Transverse colon (tissue), 3 donors: ENCODE data around the gene PPP1R9B.

ENCODE experiments used
- EP300 ChIP-seq: sonication (generic); formaldehyde crosslinking; IDR thresholded peaks from one replicate; pipeline ENCODE4 v1.6.1; 2017; ENCODE audit warnings: antibody characterized with exemption, low read depth
- POLR2A ChIP-seq: fragments of 450-650 bp; IDR thresholded peaks from one replicate; pipeline ENCODE4 v1.6.1; 2016; ENCODE audit warnings: antibody characterized with exemption, mild to moderate bottlenecking, moderate library complexity
- TF ChIP-seq, protein P1 (sequence below), 5 experiments: fragments of 200-600 bp in 3 of 5; fragments of 450-650 bp in 2 of 5; sonication (generic) in 3 of 5; IDR thresholded peaks; 1 replicate in 2 of 5; 2 replicates in 3 of 5; pipeline ENCODE4 v1.5.1; 2016 to 2017; ENCODE audit warnings: antibody characterized with exemption in 5 of 5, inconsistent platforms in 3 of 5, mild to moderate bottlenecking in 2 of 5, moderate library complexity in 1 of 5

DNA sequence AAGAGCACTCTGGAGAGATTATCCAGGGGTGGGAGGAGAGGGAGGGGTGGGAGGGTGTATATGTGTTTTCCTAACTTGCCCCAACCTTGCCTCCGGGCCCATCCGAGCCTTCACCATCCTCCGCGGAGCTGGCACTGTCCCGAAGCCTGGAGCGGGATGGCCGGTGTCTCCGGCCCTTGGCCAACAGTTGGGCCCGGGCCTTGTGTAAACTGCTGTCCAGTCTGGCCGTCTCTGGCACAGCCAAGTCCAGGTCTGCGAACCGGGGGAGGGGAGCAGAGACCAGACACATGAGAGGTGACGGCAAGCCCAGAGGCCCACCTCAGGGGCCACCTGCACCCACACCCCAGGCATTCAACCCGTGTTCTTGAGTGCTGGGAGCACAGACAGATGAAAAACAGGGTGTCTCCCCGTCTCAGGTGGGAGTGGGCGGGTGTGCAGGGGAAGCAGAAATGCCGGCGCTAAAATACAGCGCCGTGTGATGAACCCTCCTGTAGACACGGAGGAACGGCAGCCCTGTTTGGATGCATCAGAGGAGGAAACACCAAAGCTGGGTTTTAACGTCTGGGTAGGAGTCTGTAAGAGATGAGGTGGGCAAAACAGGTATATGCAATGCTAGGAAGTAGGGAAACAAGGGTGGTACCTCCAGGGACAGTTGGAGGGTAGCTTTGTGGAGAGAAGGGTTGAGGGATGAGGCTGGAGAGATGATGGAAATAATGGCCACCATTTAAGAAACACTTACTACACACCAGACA is 32.2 kb downstream of the PPP1R9B start:
- TF ChIP-seq POLR2A (no peak), EP300 (no peak)
- TF ChIP-seq, protein P1, sequence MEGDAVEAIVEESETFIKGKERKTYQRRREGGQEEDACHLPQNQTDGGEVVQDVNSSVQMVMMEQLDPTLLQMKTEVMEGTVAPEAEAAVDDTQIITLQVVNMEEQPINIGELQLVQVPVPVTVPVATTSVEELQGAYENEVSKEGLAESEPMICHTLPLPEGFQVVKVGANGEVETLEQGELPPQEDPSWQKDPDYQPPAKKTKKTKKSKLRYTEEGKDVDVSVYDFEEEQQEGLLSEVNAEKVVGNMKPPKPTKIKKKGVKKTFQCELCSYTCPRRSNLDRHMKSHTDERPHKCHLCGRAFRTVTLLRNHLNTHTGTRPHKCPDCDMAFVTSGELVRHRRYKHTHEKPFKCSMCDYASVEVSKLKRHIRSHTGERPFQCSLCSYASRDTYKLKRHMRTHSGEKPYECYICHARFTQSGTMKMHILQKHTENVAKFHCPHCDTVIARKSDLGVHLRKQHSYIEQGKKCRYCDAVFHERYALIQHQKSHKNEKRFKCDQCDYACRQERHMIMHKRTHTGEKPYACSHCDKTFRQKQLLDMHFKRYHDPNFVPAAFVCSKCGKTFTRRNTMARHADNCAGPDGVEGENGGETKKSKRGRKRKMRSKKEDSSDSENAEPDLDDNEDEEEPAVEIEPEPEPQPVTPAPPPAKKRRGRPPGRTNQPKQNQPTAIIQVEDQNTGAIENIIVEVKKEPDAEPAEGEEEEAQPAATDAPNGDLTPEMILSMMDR (IDR thresholded peaks at IDR 0.05), result no peak
